SK-N-SH (cell line): ENCODE results near the gene NDUFS3. TPM values are rescaled to one million over a fixed set of nuclear protein-coding genes. Genes with fewer than 3 reads are reported as not detected.

Experiments used
- CTCF ChIA-PET: fragments of 300-600, 350-600 bp; formaldehyde crosslinking; extraction: SDS; loops from one replicate; lab custom pipeline; 2021; lab: Yijun Ruan, JAX
- POLR2A ChIA-PET: fragments of 350-600 bp; sonication (Branson Sonifier 250); formaldehyde crosslinking; extraction: SDS; loops from one replicate; lab custom pipeline; 2020; ENCODE audit warnings: antibody characterized with exemption, inconsistent platforms; lab: Yijun Ruan, JAX
- DNase-seq: peaks from one replicate; pipeline ENCODE4 v3.0.0; 2012
- H2AFZ ChIP-seq: fragments of 200-600 bp; sonication (generic); 2 replicates; pipeline ENCODE4 v1.8.1; 2016; ENCODE audit warnings: antibody characterized with exemption, mild to moderate bottlenecking, low read depth
- H3F3A ChIP-seq: fragments of 200-600 bp; sonication (generic); replicated peaks from 2 replicates; pipeline ENCODE3; 2016; ENCODE audit warnings: antibody characterized with exemption, mild to moderate bottlenecking; ENCODE audit not compliant: insufficient read depth
- H3K27ac ChIP-seq, 2 experiments: fragments of 200-500 bp in 1 of 2; fragments of 200-600 bp in 1 of 2; sonication (Bioruptor generic) in 1 of 2; sonication (generic), shearing (Covaris generic) in 1 of 2; 2 replicates each; pipeline versions ENCODE4 v1.5.1 to v1.6.1; 2014 to 2016; ENCODE audit warnings: low read depth in 2 of 2, inconsistent platforms in 1 of 2, low read length in 1 of 2, mild to moderate bottlenecking in 1 of 2, mixed read lengths in 1 of 2
- H3K27me3 ChIP-seq: fragments of 200-600 bp; sonication (generic), shearing (Covaris generic); 2 replicates; pipeline ENCODE4 v1.6.1; 2016; ENCODE audit warnings: mixed run types; ENCODE audit not compliant: insufficient read depth
- H3K36me3 ChIP-seq, 2 experiments: fragments of 200-500 bp in 1 of 2; fragments of 200-600 bp in 1 of 2; sonication (Bioruptor generic) in 1 of 2; sonication (generic) in 1 of 2; replicated peaks in 1 of 2; 2 replicates each; pipeline versions ENCODE3 to v1.5.1; 2014 to 2016; ENCODE audit warnings: low read length in 1 of 2, mild to moderate bottlenecking in 1 of 2; ENCODE audit not compliant: insufficient read depth in 2 of 2, control insufficient read depth in 1 of 2
- H3K4me1 ChIP-seq, 2 experiments: fragments of 200-500 bp in 1 of 2; fragments of 200-600 bp in 1 of 2; sonication (Bioruptor generic) in 1 of 2; sonication (generic), shearing (Covaris generic) in 1 of 2; 2 replicates each; pipeline versions ENCODE4 v1.5.1 to v1.6.1; 2014 to 2016; ENCODE audit warnings: low read depth in 1 of 2, low read length in 1 of 2, mixed run types in 1 of 2; ENCODE audit not compliant: insufficient read depth in 2 of 2, control insufficient read depth in 1 of 2
- H3K4me2 ChIP-seq: fragments of 200-600 bp; sonication (generic), shearing (Covaris generic); 2 replicates; pipeline ENCODE4 v1.6.1; 2017; ENCODE audit warnings: mixed run types
- H3K4me3 ChIP-seq, 2 experiments: fragments of 200-500 bp in 1 of 2; fragments of 200-600 bp in 1 of 2; sonication (Bioruptor generic) in 1 of 2; sonication (generic), shearing (Covaris generic) in 1 of 2; 2 replicates each; pipeline versions ENCODE4 v1.5.1 to v1.8.1; 2014 to 2016; ENCODE audit warnings: low read depth in 2 of 2, inconsistent platforms in 1 of 2, low read length in 1 of 2, mild to moderate bottlenecking in 1 of 2, mixed read lengths in 1 of 2, moderate library complexity in 1 of 2
- H3K79me2 ChIP-seq: fragments of 200-600 bp; sonication (generic); 2 replicates; pipeline ENCODE4 v1.8.1; 2017; ENCODE audit warnings: mild to moderate bottlenecking; ENCODE audit not compliant: insufficient read depth
- H3K9ac ChIP-seq: fragments of 200-600 bp; sonication (generic); 2 replicates; pipeline ENCODE4 v1.6.1; 2017; ENCODE audit warnings: mixed run types
- H3K9me2 ChIP-seq: fragments of 200-600 bp; sonication (generic); 2 replicates; pipeline ENCODE4 v1.6.1; 2017; ENCODE audit warnings: mixed run types
- H3K9me3 ChIP-seq: fragments of 200-600 bp; sonication (generic); 2 replicates; pipeline ENCODE4 v1.6.1; 2017; ENCODE audit warnings: mixed run types, mild to moderate bottlenecking, moderate library complexity
- H4K20me1 ChIP-seq: fragments of 200-600 bp; sonication (generic); 2 replicates; pipeline ENCODE4 v1.6.1; 2017; ENCODE audit warnings: mild to moderate bottlenecking, mixed run types; ENCODE audit not compliant: insufficient read depth
- CHD2 ChIP-seq: fragments of 150-350 bp; IDR thresholded peaks from 2 replicates; pipeline ENCODE4 v1.6.1; 2018; ENCODE audit warnings: low read length; ENCODE audit not compliant: partially characterized antibody
- ELF1 ChIP-seq: IDR thresholded peaks from 2 replicates; pipeline ENCODE4 v1.4.0; 2012
- EP300 ChIP-seq, 2 experiments: IDR thresholded peaks; 2 replicates each; pipeline versions ENCODE4 v1.4.0 to v1.6.1; 2012; ENCODE audit warnings: borderline replicate concordance in 1 of 2, low read depth in 1 of 2, low read length in 1 of 2
- FOSL2 ChIP-seq: IDR thresholded peaks from 2 replicates; pipeline ENCODE4 v1.4.0; 2012; ENCODE audit warnings: low read depth, mild to moderate bottlenecking, moderate library complexity, borderline replicate concordance
- GABPA ChIP-seq: IDR thresholded peaks from 2 replicates; pipeline ENCODE4 v1.4.0; 2012; ENCODE audit warnings: low read depth, mild to moderate bottlenecking
- MXI1 ChIP-seq: IDR thresholded peaks from 2 replicates; pipeline ENCODE4 v1.6.1; 2012; ENCODE audit warnings: mild to moderate bottlenecking, low read depth, low read length, improper control_type of control experiment
- RCOR1 ChIP-seq: fragments of 150-350 bp; IDR thresholded peaks from 2 replicates; pipeline ENCODE4 v1.6.1; 2017; ENCODE audit warnings: antibody characterized with exemption, low read length
- RFX5 ChIP-seq: IDR thresholded peaks from 2 replicates; pipeline ENCODE4 v1.6.1; 2012; ENCODE audit warnings: mild to moderate bottlenecking, improper control_type of control experiment, low read length
- TCF12 ChIP-seq: IDR thresholded peaks from 2 replicates; pipeline ENCODE4 v1.4.0; 2012
- WGBS: methylation state at CpG from one replicate; pipeline ENCODE4 v1.1.6; 2017; ENCODE audit warnings: low lambda C conversion rate; 5-methylcytosine and 5-hydroxymethylcytosine counted together
- polyA plus RNA-seq, 3 experiments: library from polyadenylated mRNA; depleted of rRNA; stranded (reverse); fragments of >200 nt; gene quantifications; 2 replicates each; pipeline ENCODE4 v1.2.3, GENCODE V29; 2012
- TF ChIP-seq, protein P1 (sequence below): IDR thresholded peaks from 2 replicates; pipeline ENCODE4 v1.6.1; 2012; ENCODE audit warnings: mild to moderate bottlenecking, low read depth, low read length, moderate library complexity
- TF ChIP-seq, protein P2 (sequence below): IDR thresholded peaks from 2 replicates; pipeline ENCODE4; 2012

NDUFS3 gene
- polyA plus RNA-seq, 1 of the 3 experiments (the other 2 are of a cell fraction) = 150 TPM

DNA sequence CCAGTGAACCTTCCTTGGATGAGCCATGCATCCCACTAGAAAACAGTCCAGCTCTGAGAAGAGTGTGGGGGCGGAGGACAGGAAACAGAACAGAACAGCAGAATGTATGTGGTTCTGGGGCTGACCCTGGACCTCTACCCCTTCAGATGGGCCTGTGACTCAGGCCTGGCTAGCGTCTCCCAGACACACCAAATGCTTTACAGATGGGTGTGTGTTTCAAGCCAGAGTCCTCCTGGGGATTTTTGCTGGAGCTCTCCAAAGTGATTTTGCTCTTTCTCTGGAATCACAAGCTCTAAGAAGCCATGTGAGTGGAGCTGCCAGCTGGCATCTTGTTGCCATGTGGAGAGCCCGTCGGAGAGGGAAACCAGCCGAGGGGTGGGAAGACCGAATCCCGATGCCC, 28.5 kb downstream of the NDUFS3 start:
- no peaks in the 10 kb centered on the region for H4K20me1 ChIP-seq
- TF ChIP-seq CHD2 (no peak), TCF12 (peak; percentile 81), RCOR1 (no peak), RFX5 (no peak), EP300 (IDR thresholded peaks at IDR 0.05; ENCODE audit: borderline replicate concordance in 1 of 2, low read depth in 1 of 2, low read length in 1 of 2) (peak in 1 of 2 experiments; percentile 53; a peak in 1 of 4 replicates), MXI1 (no peak; the same call in none of the 2 replicates), ELF1 (no peak), FOSL2 (no peak)
- TF ChIP-seq, protein P1, sequence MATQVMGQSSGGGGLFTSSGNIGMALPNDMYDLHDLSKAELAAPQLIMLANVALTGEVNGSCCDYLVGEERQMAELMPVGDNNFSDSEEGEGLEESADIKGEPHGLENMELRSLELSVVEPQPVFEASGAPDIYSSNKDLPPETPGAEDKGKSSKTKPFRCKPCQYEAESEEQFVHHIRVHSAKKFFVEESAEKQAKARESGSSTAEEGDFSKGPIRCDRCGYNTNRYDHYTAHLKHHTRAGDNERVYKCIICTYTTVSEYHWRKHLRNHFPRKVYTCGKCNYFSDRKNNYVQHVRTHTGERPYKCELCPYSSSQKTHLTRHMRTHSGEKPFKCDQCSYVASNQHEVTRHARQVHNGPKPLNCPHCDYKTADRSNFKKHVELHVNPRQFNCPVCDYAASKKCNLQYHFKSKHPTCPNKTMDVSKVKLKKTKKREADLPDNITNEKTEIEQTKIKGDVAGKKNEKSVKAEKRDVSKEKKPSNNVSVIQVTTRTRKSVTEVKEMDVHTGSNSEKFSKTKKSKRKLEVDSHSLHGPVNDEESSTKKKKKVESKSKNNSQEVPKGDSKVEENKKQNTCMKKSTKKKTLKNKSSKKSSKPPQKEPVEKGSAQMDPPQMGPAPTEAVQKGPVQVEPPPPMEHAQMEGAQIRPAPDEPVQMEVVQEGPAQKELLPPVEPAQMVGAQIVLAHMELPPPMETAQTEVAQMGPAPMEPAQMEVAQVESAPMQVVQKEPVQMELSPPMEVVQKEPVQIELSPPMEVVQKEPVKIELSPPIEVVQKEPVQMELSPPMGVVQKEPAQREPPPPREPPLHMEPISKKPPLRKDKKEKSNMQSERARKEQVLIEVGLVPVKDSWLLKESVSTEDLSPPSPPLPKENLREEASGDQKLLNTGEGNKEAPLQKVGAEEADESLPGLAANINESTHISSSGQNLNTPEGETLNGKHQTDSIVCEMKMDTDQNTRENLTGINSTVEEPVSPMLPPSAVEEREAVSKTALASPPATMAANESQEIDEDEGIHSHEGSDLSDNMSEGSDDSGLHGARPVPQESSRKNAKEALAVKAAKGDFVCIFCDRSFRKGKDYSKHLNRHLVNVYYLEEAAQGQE = peak; percentile 43; the same call in 1 of the 2 replicates
- TF ChIP-seq, protein P2, sequence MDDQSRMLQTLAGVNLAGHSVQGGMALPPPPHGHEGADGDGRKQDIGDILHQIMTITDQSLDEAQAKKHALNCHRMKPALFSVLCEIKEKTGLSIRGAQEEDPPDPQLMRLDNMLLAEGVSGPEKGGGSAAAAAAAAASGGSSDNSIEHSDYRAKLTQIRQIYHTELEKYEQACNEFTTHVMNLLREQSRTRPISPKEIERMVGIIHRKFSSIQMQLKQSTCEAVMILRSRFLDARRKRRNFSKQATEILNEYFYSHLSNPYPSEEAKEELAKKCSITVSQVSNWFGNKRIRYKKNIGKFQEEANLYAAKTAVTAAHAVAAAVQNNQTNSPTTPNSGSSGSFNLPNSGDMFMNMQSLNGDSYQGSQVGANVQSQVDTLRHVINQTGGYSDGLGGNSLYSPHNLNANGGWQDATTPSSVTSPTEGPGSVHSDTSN = peak; percentile 34; the same call in 1 of the 2 replicates
- peak overlapping the region; percentile 13; the same call in 1 of the 2 replicates for H3K4me2 ChIP-seq
- CTCF ChIA-PET = interaction anchor here (1.4 to 2.6 kb wide), 5 partner anchors 9 to 233 kb away, joined by 3 to 18 read pairs (median 4); partner anchors contain the start of genes C1QTNF4 and CELF1
- H3K27me3 ChIP-seq = no peaks in the 10 kb centered on the region
- H3K9me3 ChIP-seq = no peaks in the 10 kb centered on the region
- peak overlapping the region; percentile 41 to 68; a peak in 3 of 4 replicates for H3K27ac ChIP-seq
- no peak overlapping the region for H2AFZ ChIP-seq
- no peaks in the 10 kb centered on the region for H3K79me2 ChIP-seq
- POLR2A ChIA-PET = interaction anchor here (0.6 to 1.7 kb wide), 5 partner anchors 12 to 108 kb away, joined by 3 to 7 read pairs (median 3); partner anchors contain the start of genes AGBL2, KBTBD4 and NDUFS3
- no peak for DNase-seq
- no peak overlapping the region for H3K4me3 ChIP-seq
- no peak overlapping the region for H3K9ac ChIP-seq
- peaks cover 5% of the 10 kb centered on the region for H3F3A ChIP-seq
- H3K4me1 ChIP-seq = peaks cover 10 to 20% of the 10 kb centered on the region in 2 experiments; a peak in 1 of 4 replicates
- no peaks in the 10 kb centered on the region for H3K9me2 ChIP-seq
- H3K36me3 ChIP-seq = no peaks in the 10 kb centered on the region
- 50% methylated on average over 6 of the region's 7 CpGs for WGBS

DNA sequence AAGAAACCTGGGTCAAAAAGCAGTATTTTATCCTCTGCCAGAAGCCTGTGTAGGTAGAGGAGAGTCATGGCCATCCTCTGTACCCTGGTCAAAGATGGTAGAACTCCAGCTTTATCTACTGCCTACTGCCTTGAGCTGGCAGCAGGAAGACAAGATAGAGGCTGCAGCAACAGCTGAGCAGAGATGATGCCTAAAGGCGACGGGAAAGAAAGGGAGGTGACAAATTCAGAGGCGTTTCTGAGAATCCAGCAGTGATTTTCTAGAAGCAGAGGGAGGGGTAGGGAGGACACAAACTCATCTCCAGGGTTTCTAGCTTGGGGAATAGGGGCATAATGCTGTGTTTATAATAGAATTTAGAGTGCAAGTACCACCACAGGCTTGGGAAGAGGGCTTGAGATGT, 30.8 kb downstream of the NDUFS3 start:
- no peak for DNase-seq
- ChIA-PET POLR2A (interaction anchor here (1.1 kb wide), 1 partner anchor 31 kb away, joined by 3 read pairs; the partner anchor contains the start of genes KBTBD4 and NDUFS3), CTCF (no interaction called here)
- Histone ChIP-seq H3K9me3 (no peaks in the 10 kb centered on the region), H3K27me3 (no peaks in the 10 kb centered on the region), H3K9ac (no peak overlapping the region), H3K4me3 (no peak overlapping the region), H3F3A (peaks cover 5% of the 10 kb centered on the region), H3K27ac (no peak overlapping the region), H4K20me1 (no peaks in the 10 kb centered on the region), H3K36me3 (no peaks in the 10 kb centered on the region), H3K4me2 (no peak overlapping the region), H3K4me1 (peaks cover 10 to 20% of the 10 kb centered on the region in 2 experiments; a peak in 1 of 4 replicates), H3K79me2 (no peaks in the 10 kb centered on the region), H2AFZ (no peak overlapping the region), H3K9me2 (no peaks in the 10 kb centered on the region)
- TF ChIP-seq MXI1 (no peak), GABPA (no peak), RCOR1 (no peak)
- WGBS = 68% methylated on average over 3 of the region's 3 CpGs
